NCI-H2196 treated with DMSO at 0.1 percent for 48 hours (cell line): ENCODE data around the gene SDR42E2.
"Not testable (repeated sequence)": the region's sequence is repeated elsewhere in the genome, so short reads cannot be mapped to it uniquely, and the experiment has no call there.

ENCODE experiments used
- DNase-seq: peaks from one replicate; lab custom pipeline; 2025; ENCODE audit not compliant: unreplicated experiment; lab: John Stamatoyannopoulos, UW

SDR42E2 gene

DNA sequence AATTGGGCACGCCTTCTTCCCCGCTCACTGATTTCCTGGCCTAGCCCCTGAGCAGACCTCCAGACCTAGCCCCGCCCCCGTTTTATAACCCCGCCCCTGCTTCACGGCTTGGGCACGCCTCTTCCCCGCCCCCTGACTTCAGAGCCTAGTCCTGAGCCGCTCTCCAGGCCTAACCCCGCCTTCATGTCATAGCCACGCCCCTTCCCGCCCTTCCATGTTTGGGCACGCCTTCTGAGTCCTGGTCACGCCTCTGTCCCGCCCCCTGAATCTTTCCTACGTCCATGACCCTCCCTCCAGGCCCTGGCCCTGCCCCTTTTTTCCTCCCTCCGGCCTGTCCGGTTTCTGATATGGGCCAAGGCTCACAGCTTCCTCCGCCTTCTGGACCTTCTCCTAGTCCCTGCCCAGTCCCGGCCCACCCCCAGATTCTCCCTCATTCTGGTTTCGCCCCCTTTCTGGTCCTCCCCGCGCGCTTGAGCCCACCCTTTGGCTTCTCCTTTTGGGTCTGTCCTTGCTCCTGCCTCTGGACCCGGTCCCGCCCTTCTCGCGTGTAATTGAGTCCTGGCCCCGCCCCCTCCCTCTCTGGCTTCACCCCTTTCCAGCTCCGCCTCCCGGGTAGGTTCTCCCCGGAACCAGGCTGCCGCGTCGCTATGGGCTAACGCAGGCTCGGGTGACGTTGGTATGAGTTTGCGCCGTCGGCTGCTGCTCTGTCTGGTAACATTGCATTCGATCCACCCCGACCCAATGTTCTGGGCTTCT, 28.6 kb downstream of the SDR42E2 start:
- DNase-seq, result peak; percentile 100

DNA sequence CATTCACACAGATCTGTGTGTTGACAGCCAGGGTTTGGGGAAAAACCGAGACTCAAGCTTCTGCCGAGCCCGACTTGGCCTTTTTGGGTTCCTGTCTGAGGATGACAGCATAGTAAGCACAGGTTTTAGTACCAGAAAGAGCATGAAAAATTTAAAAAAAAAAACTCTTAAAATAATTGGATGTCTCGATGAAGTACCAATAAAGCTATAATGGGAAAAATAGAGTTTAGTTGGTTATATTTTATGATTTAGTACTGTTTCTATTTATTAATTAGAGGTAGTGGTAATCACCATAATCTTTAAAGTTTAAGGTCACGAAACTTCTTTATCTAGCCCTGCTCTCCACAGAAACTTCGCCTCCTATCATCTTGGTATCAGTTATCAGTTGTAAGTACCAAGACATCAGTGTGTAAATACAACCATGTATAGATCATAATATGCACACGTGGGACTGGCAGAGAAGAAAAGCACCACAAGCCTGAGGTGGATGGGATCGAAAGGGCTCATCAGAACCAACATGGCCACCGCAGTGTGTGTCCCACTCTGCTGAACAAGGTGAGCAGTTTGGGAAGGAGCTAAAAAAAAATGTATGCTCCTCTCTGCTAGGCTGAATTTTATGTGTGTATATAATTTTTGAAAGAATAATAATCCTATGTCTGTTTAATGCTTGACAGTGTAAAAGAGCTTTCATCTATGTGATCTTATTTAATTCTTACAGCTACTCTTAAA, 29.4 kb downstream of the SDR42E2 start:
- DNase-seq, result no peak

DNA sequence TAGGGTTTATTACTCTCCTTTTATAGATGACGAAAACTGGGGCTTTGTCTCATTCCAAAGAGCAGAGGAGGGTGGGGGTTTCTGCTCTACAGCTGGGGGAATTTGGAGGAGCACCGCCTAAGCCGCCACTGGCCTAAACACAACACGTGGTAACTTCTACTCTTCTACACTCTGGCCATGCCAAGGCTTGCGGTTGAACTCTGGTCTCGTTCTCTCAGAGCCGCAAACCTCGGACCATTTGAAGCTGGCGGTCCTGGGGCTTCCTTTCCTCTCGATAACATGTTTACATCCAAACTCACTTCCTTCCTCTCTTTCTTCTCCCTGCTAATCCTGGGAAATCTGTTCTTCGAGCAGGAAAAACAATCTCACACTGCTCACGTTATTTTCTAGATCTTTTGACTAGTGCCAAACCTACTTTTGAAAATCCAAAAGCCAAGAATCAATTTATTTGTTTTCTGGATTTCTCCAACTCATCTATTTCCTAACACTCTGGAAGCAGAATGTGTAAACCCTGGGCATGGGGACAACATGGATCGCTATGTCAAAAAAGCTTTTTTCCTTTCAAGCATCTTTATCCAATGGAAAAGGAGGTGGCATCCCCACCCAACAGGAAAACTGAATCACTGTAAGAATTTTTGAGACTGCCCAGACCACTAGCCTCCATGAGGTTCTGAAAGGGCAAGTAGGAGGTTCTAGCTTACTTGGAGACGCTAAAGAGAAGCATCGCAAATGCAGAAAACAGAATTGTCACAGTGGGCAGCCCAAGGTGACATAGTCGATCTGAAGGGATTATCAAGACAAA, 30.2 kb downstream of the SDR42E2 start:
- no peak for DNase-seq

DNA sequence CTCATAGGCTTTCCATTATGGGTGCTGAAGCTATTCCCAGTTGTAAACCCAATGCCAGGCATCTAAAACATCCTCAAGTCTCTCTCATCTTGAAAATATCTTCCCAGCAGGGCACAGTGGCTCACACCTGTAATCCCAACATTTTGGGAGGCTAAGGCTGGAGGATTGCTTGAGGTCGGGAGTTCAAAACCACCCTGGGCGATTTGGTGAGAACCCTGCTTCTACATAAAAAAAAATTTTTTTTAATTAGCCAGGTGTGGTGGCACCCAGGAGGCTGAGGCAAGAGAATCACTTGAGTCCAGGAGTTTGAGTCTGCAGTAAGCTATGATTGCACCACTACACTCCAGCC, 30.7 kb downstream of the SDR42E2 start:
- DNase-seq, result no peak

DNA sequence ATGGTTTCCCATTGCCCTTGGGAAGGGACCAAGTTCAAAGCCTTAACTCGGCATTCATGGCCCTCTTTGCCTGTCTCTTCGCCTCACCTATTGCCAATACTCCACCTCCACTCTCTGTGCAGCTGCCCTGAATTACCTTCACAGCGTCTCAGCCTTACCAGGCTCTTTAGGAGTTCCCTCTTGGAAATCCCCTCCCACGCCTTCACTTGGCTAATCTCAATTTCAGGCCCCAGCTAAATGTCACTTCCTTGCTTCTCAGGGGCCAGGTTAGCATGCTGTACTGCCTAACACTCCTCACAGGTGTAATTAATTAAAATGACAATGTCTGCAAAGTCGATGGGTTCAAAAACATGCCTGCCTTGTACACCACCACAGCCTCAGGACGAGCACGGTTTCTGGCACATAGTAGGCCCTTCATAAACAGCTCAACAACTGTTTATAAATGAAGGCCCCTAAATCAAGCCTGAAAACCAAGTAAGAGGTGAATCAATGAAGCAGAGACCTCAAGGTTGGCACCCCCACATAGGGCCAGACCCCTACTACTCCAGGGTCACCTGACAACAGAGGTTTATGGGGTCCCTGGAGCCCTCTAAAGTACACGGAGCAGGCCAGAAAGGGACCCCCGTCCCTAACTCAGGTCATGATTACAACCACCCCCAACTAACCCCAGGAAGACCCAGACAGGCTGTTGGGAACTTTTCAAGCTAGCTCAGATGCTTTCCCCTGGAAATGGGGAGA, 32.6 kb downstream of the SDR42E2 start:
- no peak for DNase-seq

DNA sequence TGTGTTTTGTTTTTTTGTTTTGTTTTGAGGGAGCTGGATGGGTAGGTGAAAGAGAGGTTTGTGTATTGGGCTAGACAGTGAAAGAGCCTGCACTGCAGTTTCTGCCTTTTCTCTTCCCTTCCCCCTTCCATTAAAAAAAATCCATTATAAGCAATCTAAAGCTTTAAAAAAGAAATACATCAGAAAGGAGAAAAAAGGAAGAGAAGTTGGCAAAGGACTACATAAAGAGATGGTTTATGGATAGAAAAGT, 33.1 kb downstream of the SDR42E2 start:
- no peak for DNase-seq

DNA sequence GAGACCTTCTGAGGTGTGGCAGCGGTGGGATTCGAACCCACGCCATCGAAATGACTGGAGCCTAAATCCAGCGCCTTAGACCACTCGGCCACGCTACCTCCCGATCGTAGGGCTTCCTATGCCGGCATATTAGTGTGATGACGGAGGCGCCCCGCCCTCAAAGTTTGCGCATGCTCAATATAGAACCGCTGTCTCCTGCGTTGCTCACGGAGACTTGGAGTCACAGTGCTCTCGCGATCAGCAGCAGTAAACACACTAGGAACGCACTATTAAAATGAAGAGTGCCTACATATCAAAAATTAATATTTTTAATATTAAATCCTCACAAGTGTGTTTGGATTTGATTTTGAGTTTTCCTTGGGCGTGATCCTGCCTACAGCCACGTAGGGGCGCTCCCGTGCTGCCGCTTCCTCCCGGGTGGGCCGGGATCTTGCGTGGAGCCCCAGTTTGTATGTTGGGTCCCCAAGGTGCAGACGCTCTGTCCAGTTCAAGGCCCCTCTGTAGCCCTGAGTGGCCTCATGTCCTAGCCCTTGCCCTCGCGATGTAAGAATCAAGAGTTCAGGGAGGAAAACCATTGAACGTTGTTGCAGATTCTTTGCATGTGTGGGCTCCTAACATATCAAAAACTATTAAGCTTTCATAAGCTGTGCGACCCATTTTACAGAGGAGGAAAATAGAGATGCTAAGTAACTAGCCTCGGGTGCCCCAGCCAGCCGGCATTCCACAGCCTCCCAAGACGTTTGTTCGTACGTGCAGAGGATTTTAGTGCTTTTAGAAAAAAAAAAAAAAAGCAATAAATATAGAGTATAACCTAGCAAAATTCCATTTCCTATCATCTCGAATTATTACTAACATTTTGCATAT, 33.6 kb downstream of the SDR42E2 start:
- peak; percentile 83 for DNase-seq

DNA sequence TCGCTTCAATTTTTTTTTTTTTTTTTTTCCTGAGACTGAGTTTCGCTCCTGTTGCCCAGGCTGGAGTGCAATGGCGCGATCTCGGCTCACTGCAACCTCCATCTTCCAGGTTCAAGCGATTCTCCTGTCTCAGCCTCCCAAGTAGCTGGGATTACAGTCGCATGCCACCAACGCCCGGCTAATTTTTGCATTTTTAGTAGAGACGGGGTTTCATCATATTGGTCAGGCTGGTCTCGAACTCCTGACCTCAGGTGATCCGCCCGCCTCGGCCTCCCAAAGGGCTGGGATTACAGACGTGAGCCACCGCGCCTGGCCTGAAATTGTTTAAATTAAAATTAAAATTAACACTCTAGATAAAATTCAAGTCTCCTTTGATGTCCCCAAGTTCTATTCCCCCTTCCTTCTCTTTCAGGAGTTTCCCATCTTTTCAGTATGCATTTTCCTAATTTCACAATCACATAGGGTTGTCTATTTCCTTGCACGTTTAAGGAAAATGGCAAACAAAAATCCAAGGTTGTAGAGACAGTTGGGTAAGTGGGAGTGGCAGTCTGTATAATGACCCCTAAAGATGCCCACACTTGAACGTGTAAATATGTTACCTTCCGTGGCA, 34.4 kb downstream of the SDR42E2 start:
- DNase-seq, result not testable (repeated sequence)

DNA sequence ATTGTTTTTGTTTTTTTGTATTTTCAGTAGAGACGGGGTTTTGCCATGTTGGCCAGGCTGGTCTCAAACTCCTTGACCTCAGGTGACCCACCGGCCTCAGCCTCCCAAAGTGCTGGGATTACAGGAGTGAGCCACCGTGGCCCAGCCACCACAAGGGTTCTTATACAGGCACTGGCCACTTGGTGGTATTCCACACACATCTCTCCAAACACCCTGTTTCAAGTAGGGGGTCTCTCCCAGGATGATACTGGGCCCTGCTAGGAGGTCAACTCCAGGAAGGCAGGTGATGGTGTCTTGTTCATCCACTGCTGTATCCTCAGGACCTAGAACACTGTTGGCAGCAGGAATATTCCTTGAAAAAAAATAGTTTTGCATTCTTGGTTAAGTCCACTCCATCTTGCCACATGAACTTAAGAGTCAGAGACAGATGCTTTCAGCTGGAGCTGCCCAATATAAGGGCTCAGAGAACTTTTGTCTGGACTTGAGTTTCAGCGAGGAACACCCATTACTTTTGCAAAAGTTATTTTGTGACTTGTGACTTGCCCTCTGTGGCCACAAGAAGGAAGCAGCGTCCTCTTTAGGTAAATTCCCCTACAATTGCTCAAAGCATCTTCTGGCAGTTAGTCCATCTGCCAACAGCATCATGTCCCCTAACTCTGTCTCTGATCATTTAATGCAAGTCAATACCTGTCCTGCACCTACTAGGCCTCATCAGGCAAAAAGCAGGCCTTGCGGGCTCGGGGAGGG, 36.4 kb downstream of the SDR42E2 start:
- DNase-seq, result no peak

DNA sequence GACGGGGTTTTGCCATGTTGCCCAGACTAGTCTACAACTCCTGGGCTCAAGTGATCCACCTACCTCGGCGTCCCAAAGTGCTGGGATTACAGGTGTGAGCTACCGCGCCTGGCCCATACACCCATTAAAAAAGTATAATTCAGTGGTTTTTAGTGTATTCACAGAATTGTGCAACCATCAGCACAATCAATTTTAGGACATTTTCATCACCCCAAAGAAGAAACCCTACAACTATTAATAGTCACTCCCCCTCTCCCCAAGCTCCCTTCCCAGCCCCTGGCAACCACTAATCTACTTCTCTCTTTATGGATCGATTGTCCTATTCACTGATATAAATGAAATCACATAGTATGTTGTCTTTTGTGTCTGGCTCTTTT, 39.9 kb downstream of the SDR42E2 start:
- no peak for DNase-seq

DNA sequence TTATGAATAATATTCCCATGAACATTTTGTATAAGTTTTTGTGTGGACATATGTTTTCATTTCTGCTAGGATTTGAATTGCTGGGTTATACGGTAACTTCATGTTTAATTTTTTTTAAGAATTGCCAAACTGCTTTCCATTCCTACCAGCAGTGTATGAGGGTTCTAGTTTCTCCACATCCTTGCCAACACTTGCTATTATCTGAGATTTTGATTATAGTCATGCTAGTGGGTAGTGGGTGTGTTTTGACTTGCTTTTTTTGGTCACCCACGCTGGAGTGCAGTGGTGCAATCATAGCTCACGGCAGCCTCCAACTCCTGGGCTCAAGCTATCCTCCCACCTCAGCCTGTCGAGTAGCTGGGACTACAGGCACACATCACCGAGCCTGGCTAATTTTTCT, 40.8 kb downstream of the SDR42E2 start:
- DNase-seq, result no peak

DNA sequence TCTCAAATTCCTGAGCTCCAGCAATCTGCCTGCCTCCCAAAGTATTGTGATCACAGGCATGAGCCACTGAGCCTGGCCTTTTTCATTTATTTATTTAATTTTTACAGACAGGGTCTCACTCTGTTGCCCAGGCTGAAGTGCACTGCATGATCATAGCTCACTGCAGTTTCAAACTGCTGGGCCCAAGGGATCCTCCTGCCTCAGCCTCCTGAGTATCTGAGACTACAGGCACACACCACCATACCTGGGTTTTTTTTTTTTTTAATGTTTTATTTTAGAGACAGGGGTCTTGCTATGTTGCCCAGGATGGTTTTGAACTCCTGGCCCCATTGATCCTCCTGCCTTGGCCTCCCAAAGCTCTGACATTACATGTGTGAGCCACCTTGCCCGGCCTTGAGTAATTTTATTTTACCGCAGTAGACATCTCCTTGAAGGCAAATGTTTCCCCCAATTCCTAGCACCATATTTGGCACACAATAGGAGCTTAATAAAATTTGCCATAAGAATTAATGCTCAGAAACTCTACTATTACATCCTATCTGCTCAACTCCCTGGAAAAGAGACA, 41.9 kb downstream of the SDR42E2 start:
- DNase-seq, result no peak

DNA sequence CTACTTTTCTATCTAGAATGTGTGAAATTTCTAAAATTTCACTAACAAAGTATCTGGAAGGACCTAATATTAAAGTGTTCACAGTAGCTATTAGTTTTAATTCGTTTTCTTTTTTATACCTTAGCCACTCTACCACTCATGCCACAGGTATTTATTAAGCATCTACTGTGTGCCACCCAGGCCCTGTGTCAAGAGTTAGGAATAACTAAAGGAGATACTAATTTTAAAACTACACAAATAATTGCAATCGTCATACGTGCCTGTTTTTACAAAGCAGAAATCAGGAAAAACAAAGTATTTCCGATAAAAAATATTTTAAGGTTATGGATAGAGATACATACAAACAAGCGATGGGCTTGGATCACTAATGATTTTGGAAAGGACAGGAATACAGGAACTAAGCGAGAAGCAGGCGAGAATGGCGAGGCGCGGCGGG, 43.3 kb downstream of the SDR42E2 start:
- no peak for DNase-seq

DNA sequence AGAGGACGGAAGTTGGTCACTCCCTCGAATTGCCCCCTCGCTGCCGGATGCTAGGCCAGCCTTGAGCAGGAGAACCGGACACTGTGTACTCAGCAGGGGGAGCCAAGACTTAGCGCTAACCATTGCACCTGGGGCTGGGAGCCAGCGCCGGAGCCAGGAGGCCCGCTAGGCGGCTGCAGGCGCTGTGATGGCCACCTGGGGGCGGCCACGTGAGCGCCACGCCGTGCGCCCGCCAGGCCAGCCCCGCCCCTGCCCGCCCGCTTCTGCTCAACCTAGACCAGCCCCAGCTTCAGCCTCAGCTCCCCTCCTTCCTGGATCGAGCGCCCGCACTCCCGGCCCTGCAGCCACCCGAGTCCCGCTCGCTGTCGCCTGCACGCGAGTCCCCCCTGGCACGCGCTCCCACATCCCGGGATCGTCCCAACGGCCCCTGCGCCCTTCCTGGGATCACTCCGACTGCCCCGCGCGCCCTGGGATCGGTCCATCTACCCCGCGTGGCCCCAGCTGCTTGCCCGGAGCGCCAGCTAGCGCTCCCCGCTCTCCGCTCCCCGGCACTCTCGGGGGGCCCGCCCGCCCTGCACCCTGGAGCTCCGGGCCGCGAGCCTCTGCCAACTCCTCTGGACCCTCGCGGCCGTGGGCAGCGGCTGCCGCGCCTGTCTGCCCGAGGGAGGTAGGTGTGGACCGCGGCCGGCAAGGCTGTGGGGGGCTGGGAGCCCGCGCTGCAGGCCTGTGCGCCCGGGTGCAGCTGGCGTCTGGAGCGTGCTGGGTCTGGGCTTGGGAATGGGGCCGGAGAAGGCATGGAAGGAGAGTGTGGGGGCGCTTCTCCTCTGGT, 43.9 kb downstream of the SDR42E2 start, which contains the start of gene EEF2K:
EEF2K (plus strand) TSS at position 266 of the 829 bp plus-strand sequence. CDS start 19,452 bp downstream, outside the sequence.
- peak; percentile 95 for DNase-seq

DNA sequence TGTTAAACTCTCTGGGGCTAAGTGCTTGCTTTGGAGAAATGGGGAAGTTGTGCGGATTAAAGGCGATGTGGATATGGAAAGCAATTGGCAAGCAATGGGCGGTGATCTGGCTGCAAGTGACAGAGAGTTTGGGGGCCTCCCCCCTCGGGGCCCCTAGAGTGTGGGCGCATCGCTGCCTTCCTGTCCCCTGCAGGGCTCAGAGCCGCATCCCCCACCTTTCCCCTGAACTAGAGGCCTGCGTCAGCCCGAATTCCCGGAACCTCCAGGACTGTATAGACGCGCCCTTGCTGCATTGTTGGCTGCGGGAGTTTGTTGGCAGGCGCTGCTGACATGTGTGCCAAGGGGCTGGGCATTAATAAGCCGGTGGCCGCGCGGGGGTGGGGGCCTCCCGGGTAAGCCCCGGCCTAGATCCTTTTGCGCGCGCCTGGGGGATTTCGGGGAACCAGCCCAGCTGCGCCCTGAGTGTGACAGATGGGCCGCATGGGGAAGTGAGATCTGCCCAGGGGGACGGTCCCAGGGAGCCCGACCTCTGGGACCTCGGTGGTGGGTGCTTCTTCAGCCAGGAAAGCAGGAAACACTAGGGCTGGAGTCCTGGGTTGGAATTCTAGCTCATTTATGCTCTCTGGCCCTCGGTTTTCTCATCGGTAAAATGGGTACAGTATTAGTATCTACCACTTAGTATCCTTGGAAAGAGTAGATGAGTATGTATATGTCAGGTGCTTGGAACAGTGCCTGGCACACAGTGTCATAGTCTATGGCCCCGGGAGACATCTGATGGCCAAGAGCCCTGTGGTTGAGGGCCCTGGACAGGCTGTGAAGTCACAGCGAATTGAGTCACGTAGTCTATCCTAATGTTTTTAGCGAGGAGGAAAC, 44.8 kb downstream of the SDR42E2 start:
- DNase-seq, result peak; percentile 32

DNA sequence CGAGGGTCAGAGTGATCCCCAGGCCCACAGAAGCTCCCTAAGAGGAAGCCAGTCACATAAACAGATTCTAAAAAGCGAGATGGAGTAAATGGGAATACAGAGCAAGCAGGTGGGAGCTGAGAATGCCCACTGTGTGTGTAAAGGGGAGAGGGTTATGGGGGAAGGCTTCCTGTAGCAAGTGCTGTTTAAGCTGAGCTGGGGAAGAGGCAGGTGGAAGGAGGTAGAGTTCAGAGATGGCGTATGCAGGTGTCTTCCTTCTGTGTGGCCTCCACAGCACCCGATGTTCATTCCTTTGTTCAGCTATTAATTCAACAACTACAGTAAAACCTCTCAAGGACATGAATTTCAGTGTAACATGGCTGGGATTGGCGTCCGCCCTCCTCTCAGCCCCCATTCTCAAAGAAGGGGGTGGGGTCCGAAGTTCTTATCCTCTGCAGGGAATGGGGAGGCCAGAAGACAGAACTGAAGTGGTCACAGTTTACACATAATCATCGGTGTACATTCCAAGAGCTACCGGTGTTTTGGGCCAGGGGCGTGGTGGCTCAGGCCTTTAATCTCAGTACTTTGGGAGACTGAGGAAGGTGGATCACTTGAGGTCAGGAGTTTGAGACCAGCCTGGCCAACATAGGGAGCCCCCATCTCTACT, 45.5 kb downstream of the SDR42E2 start:
- no peak for DNase-seq

DNA sequence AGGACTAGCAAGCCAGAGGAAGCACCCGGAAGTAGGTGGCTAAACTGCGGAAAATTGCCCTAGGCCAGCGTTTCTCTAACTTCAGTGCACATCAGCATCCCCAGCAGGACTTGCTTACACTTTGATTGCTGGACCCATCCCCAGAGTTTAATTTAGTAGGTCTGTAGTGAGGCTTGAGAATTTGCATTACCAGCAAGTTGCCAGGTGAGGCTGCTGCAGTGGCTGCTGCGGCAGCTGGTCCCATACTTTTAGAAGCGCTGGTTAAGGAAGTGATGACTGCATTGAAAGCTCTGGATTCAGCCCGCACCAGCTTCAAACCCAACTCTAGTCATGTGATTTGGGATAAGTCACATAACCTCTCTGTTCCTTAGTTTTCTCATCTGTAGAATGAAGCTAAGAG, 48.0 kb downstream of the SDR42E2 start:
- DNase-seq, result no peak
